Forelimb muscle (tissue), 1 donor: ENCODE results near the gene PDE3B. TPM values are rescaled to one million over a fixed set of nuclear protein-coding genes. Genes with fewer than 3 reads are reported as not detected.
"Not testable (repeated sequence)": the region's sequence is repeated elsewhere in the genome, so short reads cannot be mapped to it uniquely, and the experiment has no call there.

Experiments used
- DNase-seq: peaks from one replicate; pipeline ENCODE4 v3.0.0-alpha.2; 2013; ENCODE audit warnings: low read depth
- polyA plus RNA-seq: library from polyadenylated mRNA; unstranded; fragments of 120-200 nt; gene quantifications from one replicate; pipeline ENCODE4 v1.2.1, GENCODE V29; 2013; ENCODE audit not compliant: insufficient read length

PDE3B gene
- 0.96 TPM for polyA plus RNA-seq

DNA sequence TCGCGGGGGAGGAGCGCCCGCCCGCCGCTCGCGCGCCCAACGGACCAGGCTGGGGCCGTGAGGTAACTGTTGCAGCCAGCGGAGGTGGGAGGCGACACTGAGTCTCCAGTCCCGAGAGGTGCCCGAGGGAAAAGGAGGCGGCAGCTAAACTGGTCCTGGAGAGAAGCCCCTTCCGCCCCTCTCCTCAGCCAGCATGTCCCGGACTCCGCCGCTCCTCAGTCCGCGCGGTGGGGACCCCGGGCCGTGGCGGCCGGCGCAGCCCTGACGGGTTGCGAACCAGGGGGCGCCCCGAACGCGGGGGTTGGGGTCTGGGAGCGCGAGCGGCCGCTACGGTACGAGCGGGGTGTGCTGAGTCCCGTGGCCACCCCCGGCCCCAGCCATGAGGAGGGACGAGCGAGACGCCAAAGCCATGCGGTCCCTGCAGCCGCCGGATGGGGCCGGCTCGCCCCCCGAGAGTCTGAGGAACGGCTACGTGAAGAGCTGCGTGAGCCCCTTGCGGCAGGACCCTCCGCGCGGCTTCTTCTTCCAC, at the start of gene PDE3B:
Gene PDE3B (plus strand): TSS at position 108 of the 529 bp plus-strand sequence. CDS start 272 bp downstream, at position 380.
- DNase-seq: no peak

DNA sequence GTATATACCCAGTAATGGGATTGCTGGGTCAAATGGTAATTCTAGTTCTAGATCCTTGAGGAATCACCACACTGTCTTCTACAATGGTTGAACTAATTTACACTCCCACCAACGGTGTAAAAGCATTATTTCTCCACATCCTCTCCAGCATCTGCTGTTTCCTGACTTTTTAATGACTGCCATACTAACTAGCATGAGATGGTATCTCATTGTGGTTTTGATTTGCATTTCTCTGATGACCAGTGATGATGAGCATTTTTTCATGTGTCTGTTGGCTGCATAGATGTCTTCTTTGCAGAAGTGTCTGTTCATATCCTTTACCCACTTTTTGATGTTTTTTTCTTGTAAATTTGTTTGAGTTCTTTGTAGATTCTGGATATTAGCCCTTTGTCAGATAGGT, 48.3 kb upstream of the PDE3B start:
- not testable (repeated sequence) for DNase-seq

DNA sequence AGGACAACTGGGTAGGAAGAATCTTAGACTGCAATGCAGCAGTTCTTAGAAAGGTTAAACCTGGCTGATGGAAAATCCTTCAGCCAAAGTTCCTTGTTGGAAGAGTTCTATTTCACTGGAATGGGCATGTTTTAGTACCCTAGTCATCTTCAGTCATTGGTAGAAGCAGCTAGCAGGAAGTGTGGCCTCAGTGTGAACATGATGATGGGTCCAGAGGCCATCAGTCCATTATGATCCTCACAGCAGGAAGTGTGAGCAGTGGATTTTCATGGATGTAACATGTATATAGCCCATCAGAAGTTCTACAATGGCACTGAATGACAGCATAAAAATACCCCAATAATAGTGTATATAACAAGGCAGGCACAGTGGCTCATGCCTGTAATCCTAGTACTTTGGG, 35.9 kb upstream of the PDE3B start:
- DNase-seq: no peak

DNA sequence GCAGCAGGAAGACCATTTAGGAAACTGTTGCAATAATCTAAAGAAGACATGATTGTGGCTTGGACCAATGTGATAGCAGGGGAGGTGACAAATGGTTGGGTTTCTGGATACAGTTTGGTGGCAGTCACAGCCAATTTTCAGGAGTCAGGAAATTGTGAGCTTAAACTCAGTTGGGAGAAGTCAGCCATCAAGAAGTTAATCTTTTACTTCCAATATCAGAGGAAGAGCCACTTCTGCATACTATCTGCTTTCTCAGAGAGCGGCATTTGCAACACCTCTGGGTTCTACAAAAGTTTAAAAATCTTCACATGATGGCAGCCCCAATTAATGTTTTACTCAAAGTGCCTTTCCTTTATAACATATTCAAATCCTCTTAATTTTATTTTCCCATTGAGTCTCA, 33.7 kb upstream of the PDE3B start:
- DNase-seq: no peak

DNA sequence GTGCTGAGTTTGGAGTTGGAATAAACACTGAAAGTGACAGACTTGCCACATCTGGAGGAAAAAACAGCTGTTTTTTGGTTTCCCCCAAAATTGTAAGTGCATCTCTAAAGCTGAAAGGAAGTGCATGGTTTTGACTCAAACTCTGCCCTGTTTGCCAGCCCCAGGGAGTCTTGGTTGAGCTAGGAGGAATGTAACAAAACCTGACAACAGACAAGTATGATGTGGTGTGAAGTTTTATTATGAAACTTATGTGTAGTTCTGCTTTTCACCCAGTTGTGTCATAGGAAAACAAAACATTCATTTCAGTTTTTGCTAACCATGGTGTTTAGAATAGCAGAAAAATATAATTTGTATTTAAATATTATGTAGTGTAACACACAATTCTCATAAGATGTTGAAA, 31.7 kb upstream of the PDE3B start:
- DNase-seq: no peak

DNA sequence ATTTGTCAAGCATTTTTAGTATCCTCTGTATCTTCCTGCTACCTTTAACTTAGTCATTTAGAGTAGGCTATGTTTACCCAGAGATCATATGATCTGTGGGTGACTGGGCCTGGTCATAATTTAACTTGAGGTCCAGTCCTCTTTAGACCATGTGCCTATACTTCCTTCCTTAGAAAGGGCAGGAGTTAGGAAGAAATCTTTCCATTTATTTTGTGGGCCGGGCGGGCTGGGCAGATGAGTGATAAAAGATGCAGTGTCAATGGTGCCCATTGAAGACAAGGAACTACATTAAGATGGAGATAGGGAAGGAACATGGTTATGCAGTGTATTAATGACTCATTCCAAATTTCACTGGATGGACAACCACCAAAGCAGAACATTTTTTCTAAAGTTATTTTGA, 30.9 kb upstream of the PDE3B start:
- DNase-seq: no peak

DNA sequence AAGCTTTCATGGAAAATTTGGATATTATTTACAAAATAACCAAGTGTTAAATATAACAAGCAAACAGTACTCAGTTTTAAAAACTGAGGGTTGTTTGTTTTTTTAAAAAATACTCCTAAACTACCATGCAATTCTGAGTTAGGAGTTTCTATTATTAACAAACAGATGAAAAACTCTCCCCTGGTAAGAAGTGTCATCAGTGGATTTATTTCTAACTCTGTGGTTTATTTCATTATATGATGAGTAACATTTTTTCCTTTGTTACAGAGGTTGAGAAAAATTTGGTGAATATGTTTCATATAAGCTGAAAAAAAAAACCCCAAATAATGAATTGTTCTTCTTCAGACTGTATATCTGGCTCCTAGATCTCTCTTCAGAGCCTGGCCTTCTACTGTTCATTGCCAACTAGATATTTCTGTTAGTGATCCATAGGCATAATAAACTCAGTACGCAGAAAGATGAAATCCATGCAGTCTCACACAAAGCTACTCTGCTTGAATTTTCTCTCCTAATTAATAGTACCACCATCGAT, 29.4 kb upstream of the PDE3B start:
- no peak for DNase-seq

DNA sequence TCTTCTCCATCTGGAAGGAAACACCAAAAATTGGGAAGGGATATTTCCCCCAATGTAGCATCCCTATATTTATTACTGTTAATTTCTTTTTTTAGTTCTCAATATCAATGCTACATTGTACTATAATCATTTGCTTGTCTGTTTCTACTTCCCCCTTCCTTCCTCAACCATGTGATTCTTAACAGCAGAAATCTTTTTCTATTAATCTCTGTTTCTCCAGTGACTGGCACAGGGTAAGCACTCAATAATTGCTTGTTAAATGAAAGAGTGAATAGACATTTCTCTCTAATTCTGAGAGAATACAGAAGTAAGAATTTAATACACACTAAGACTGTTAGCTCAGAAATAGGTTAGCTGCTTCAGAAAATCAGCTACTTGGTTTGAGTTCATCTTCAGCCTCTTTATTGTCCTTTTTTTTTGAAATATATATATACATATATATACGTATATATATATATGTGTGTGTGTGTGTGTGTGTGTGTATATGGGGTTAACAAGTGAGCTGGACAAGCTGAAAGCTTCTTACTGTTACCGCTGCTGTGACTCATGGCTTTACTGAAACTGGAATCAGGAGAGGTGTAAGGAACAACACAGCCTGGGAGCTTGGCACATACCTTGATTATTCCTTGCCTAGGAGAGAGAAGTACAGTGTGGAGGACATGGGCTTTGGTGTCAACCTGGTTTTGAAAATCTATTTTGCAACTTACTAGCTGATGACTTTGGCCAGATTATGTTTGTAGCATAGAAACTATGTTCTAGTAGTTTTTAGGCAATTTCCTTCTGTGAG, 26.2 kb upstream of the PDE3B start:
- no peak for DNase-seq

DNA sequence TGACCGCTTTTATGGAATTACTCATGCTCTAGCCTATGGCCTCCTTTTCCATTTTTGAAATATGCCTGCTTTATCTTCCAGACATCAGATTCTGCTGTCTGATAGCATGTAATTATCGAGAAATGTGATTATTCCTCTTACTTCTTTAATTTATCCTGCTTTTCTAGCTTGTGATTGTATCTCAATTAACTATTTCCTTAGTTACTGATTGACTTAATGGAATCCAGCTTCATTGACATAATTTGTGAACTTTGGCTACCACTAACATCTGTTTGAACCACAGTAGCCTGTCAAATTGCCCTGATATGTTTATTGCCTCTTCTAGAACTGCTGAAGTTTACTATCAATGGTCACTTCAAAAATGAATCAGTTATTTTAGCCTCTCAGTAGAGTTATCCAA, 25.5 kb upstream of the PDE3B start:
- no peak for DNase-seq

DNA sequence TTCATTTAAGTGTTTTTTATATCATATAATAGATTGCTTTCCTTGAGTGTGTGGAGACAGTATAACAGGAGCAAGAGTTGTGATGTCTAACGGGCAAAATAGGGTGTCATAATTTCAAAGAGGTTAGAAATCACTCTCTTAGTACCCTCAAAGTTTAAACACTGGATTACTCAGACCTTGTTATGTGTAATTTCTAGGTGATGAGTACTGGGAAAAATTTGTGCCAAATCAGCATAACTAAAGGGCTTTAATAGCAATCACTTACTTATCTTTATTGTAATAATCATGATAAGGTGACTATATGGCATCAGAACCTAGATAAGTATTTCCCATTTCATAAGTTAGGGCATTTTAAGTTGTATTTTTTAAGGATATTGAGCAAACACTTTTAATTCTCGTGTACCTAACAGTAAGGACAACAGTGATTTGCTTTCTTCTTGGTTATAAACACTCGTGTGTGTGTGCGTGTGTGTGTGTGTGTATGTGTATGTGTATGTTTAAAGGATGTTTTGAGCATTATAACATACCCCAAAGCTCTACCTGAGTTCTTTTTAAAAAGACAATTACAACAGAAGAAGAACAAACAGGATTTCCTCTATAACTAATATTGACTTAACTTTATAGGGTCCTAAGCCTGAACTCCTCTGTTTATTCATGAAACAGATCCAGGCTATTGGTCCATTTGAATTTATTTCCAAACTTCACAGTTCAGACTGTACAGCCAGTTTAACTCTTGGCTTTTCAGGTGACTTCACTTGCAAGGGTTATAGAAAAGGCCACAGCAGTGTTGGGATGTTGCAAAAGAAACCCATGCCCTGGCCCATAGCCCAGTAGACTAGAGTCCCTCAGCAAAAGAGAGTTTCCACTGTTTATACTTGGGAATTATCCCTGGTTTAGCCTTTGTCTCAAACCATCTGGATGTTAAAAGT, 23.7 kb upstream of the PDE3B start:
- DNase-seq: no peak

DNA sequence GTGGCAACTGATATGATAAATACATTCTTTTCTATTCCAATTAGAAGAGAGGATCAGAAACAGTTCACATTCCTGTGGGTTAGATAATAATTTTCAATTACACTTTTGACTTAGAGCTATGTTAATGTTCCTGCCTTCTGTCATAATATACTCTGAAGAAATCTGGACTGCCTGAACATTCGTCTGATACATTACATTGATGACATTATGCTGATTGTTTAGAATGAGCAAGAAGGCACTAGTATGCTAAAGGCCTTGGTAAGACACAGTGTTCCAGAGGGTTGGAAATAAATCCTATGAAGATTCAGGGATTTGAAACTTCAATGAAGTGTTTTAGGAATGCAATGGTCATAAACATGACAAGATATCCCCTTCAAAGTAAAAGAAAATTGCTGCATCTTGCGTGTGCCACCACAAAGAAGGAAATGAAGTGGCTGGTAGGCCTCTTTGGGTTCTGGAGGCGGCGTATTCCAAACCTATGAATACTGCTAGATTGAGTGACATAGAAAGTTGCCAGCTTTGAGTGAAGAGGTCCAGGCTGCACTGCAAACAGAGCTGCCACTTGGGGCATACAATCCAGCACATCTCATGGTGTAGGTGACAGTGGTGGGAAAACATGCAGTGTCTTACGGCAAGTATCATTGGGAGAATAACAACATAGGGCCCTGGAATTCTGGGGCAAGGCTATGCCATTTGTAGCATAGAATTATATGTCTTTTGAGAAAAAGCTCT, 21.2 kb upstream of the PDE3B start:
- DNase-seq: no peak

DNA sequence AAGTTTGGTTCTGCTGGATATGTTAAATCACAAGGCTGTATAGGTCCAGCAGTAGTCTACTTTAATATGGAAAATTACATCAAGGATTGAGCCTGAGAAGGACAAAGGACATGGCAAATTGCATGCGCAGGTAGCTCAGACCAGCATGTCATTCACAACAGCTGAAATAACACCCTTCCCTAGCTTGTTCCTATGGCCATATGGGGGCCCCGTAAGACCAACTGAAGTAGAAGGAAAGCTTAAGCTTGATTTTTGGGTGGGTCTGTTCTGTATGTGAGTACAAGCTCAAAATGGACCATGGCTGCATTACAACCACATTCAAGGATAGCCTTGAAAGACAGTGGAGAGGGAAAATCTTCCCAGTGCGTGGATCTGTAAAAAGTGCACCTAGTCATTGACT, 20.6 kb upstream of the PDE3B start:
- no peak for DNase-seq

DNA sequence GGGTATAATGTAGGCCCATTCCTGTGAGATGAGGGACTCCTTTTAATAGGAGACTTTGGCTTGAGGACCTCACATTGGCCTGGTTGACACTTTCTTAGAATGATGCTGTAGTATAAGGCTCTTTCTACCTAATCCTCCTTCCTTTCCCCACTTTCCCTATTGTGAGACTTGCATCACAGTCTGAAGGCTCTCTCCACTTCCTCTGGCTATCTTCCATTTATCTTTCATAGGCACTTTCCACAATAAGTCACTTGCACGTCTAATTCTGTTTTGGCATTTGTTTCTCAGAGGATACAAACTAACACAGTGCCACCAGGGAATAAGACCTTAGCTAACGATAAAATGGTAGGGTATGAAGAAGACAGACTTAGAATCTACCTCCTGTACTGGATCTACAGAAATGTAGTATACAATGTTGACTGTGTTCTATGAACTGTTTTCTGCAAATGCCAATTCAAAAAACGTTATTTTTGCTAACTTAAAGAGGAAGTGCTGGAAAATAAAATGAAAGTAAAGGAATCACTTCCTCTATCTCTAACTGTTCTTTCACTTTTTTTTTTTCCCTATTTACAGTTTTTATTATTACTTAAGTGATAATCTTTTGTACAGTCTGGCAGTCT, 17.9 kb upstream of the PDE3B start:
- DNase-seq: no peak

DNA sequence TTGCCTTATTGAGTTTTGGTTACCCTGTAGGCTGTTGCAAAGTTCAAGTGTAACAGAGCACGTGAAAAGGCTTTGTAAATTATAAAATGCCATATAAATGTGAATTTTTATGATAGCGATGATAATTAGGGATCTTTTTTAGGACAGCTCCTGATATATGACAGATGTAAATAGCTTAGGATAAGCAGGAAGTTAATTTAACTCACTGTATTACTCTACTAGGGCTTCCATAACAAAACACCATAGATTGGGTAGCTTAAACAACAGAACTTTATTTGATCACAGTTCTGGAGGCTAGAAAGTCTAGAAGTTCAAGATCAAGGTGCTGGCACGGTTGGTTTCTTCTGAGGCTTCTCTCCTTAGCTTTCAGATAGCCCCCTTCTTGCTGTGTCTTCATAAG, 17.0 kb upstream of the PDE3B start:
- no peak for DNase-seq

DNA sequence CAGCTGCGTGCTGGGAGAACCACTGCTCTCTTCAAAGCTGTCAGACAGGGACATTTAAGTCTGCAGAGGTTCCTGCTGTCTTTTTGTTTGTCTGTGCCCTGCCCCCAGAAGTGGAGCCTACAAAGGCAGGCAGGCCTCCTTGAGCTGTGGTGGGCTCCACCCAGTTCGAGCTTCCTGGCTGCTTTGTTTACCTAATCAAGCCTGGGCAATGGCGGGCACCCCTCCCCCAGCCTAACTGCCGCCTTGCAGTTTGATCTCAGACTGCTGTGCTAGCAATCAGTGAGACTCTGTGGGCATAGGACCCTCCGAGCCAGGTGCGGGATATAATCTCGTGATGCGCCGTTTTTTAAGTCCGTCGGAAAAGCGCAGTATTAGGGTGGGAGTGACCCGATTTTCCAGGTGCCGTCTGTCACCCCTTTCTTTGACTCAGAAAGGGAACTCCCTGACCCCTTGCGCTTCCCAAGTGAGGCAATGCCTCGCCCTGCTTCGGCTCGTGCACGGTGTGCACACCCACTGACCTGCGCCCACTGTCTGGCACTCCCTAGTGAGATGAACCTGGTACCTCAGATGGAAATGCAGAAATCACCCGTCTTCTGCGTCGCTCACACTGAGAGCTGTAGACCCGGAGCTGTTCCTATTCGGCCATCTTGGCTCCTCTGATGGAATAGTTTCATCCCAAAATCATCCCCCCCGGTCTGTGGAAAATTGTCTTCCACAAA, 9.9 kb upstream of the PDE3B start:
- not testable (repeated sequence) for DNase-seq

DNA sequence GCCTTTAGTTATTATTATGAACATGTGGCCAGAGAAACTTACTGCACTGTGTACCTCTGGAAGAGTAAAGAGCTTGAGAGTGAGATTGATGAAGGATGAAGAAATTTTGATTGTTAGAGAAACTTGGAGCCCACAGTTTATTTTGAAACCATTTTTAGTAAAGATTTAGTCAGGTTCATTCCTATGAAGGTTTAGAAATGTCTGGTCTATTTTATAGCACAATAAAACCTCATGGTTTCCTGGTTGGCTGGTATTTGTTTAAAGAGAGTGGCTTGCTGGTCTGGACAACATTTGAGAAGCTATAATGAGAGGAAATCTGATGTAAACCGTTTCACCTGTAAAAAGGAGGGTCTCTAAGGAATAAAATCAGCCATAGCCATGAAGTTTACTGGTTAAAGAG, 8.8 kb upstream of the PDE3B start:
- DNase-seq: no peak

DNA sequence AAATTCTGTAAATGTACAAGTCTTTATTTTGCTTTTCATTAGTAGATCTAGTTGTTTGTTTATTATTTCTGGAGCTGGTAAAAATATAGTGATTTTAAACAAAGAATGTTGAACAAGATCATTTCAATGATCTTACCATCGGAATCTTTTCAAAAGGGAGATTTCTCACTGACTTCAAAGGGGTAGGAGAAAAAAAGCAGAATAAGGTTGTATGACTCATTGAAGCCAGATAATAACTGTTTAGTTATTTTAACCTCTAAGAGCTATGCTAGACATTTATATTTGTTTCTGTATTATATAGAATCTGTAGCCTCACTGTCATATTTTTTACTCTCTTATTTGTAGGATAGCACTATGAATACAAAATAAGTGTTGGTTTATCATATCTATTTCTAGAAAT, 8.1 kb upstream of the PDE3B start:
- no peak for DNase-seq

DNA sequence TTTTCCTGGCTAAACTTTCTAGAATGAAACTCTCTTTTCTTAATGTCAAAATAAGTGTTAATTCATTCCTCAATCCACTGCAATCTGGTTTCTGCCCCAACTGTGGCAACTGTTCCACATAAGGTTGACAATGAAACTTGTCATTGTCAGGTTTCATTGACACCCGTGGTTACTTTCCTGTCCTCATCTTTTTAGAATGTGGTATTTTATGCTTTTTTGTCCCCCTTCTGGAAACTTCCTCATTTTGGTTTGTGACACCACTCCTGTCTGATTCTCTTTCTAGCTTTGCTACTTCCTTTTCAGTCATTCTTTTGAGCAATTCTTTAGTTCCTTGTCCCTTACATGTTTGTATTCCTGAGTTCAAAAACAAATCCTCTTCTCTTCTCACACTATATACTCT, 7.5 kb upstream of the PDE3B start:
- DNase-seq: no peak

DNA sequence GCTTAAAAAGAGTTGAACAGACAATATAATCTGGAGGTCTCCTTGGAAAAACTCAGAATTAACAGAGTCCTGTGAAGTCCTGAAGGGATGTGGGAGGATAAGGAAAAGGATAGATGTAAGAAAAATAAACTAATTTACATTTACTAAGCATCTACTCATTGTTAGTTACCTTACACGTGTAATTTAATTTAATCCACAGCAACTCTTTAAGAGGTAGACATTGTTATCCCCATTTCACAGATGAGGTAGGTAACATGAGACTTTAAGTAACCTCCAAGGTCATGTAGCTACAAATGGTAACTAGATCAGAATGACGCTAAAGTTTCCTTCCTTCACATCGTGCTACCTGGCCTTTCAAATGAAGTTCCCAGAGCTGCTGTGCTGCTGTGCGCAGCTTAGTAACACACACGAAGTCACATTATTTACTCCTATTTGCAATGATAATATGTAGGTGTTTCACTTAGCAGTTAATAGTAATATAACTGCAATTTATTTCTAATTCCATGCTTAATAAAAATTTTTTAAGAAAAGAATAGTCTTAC, 5.7 kb upstream of the PDE3B start:
- DNase-seq: no peak

DNA sequence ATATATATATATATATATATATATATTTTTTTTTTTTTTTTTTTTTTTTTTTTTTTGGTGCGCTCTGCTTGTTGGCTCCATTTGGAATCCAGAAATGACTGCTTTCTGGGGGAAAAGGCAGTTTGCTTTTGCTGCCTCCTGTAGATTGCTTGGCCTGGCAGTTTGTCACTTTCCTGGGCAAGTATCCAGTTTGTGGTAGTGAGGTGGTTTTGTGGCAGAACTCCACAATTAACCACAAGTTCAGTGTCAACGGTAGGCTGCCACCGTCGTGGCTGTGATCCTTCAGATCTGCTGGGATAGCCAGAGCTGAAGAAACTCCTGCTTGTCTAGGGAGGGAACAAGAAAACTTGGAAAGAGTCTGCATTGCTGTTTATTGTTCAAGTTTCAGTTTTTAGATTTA, 5.0 kb upstream of the PDE3B start:
- no peak for DNase-seq
